MM.1S (cell line): ENCODE measurements around the gene REG4.

Source experiments
- DNase-seq: peaks from one replicate; pipeline ENCODE4 v3.0.0-alpha.2; 2015
- H2AFZ ChIP-seq: fragments of 300-600 bp; sonication (generic); 2 replicates; pipeline ENCODE4 v1.6.0; 2016; ENCODE audit warnings: antibody characterized with exemption, low read length
- H3F3A ChIP-seq: fragments of 300-600 bp; sonication (generic); 2 replicates; pipeline ENCODE4 v1.6.1; 2016; ENCODE audit warnings: mild to moderate bottlenecking, antibody characterized with exemption, low read length, moderate library complexity, mixed read lengths; ENCODE audit not compliant: insufficient read depth
- H3K27ac ChIP-seq: fragments of 300-600 bp; sonication (generic); 2 replicates; pipeline ENCODE4 v1.5.1; 2016; ENCODE audit warnings: mild to moderate bottlenecking, low read length
- H3K27me3 ChIP-seq: fragments of 300-600 bp; sonication (generic); replicated peaks from 2 replicates; pipeline ENCODE4 v1.6.0; 2016; ENCODE audit warnings: low read length; ENCODE audit not compliant: insufficient read depth
- H3K36me3 ChIP-seq: fragments of 300-600 bp; sonication (generic); replicated peaks from 2 replicates; pipeline ENCODE4 v1.6.1; 2016; ENCODE audit warnings: mild to moderate bottlenecking, low read length, mixed read lengths; ENCODE audit not compliant: insufficient read depth
- H3K4me1 ChIP-seq: fragments of 300-600 bp; sonication (generic); 2 replicates; pipeline ENCODE4 v1.6.1; 2016; ENCODE audit warnings: low read length, mixed read lengths
- H3K4me2 ChIP-seq: fragments of 300-600 bp; sonication (generic); 2 replicates; pipeline ENCODE4 v1.6.0; 2016; ENCODE audit warnings: low read depth, low read length
- H3K4me3 ChIP-seq: fragments of 300-600 bp; sonication (generic); 2 replicates; pipeline ENCODE4 v1.5.1; 2016; ENCODE audit warnings: low read length, mixed read lengths
- H3K79me2 ChIP-seq: fragments of 300-600 bp; sonication (generic); 2 replicates; pipeline ENCODE4 v1.6.1; 2016; ENCODE audit warnings: mixed run types, low read length, mixed read lengths
- H3K9ac ChIP-seq: fragments of 300-600 bp; sonication (generic); 2 replicates; pipeline ENCODE4 v1.6.1; 2016; ENCODE audit warnings: low read length, mixed read lengths
- H3K9me2 ChIP-seq: fragments of 300-600 bp; sonication (generic); replicated peaks from 2 replicates; pipeline ENCODE4 v1.6.1; 2016; ENCODE audit warnings: mild to moderate bottlenecking, low read length, mixed read lengths; ENCODE audit not compliant: insufficient read depth
- H3K9me3 ChIP-seq: fragments of 300-600 bp; sonication (generic); replicated peaks from 2 replicates; pipeline ENCODE4 v1.6.1; 2016; ENCODE audit warnings: mild to moderate bottlenecking, low read length, mixed read lengths; ENCODE audit not compliant: insufficient read depth
- H4K20me1 ChIP-seq: fragments of 300-600 bp; sonication (generic); 2 replicates; pipeline ENCODE4 v1.6.1; 2016; ENCODE audit warnings: mild to moderate bottlenecking, low read length, moderate library complexity, mixed read lengths; ENCODE audit not compliant: insufficient read depth
- CTCF ChIP-seq: fragments of 300-600 bp; sonication (generic); IDR thresholded peaks from 2 replicates; pipeline ENCODE4 v1.5.1; 2016; ENCODE audit warnings: antibody characterized with exemption, low read length, mixed read lengths
- EZH2 ChIP-seq: fragments of 300-600 bp; sonication (generic); optimal IDR thresholded peaks from 2 replicates; pipeline ENCODE3; 2017; ENCODE audit warnings: low read depth, mild to moderate bottlenecking, antibody characterized with exemption, low read length, mixed read lengths
- EZH2phosphoT487 ChIP-seq: fragments of 300-600 bp; sonication (generic); IDR thresholded peaks from 2 replicates; pipeline ENCODE4 v1.6.1; 2018; ENCODE audit warnings: antibody characterized with exemption, low read length

The REG4 gene

GRCh38 chr1:119768778-119769177, 42.5 kb downstream of the REG4 start, which contains the start of gene HMGCS2:
Gene HMGCS2, minus strand, starts transcription at chr1:119768905. Its CDS starts 61 bp downstream, at chr1:119768844.
- Histone ChIP-seq H3K4me3 (no peak within 1 kb of the TSS), H3K36me3 (no peaks in the 10 kb centered on the region), H2AFZ (no peak within 1 kb of the TSS), H3K9ac (no peak within 1 kb of the TSS), H3K27ac (no peak within 1 kb of the TSS), H3K4me2 (no peak within 1 kb of the TSS), H3K79me2 (no peaks in the 10 kb centered on the region), H4K20me1 (no peaks in the 10 kb centered on the region), H3K9me3 (no peaks in the 10 kb centered on the region), H3K9me2 (no peaks in the 10 kb centered on the region), H3K4me1 (no peaks in the 10 kb centered on the region), H3F3A (no peaks in the 10 kb centered on the region), H3K27me3 (no peaks in the 10 kb centered on the region)
- TF ChIP-seq EZH2 (no peak), EZH2phosphoT487 (no peak), CTCF (no peak)
- no peak for DNase-seq

GRCh38 chr1:119767486-119767885, 43.8 kb downstream of the REG4 start:
- H4K20me1 ChIP-seq = no peaks in the 10 kb centered on the region
- H2AFZ ChIP-seq = no peak overlapping the region
- TF ChIP-seq EZH2phosphoT487 = no peak
- TF ChIP-seq CTCF = no peak
- TF ChIP-seq EZH2 = no peak
- H3K4me3 ChIP-seq = no peak overlapping the region
- H3K79me2 ChIP-seq = no peaks in the 10 kb centered on the region
- H3K36me3 ChIP-seq = no peaks in the 10 kb centered on the region
- H3K9me3 ChIP-seq = no peaks in the 10 kb centered on the region
- no peaks in the 10 kb centered on the region for H3K9me2 ChIP-seq
- DNase-seq = no peak
- no peaks in the 10 kb centered on the region for H3K4me1 ChIP-seq
- no peak overlapping the region for H3K27ac ChIP-seq
- H3K9ac ChIP-seq = no peak overlapping the region
- H3F3A ChIP-seq = no peaks in the 10 kb centered on the region
- H3K27me3 ChIP-seq = no peaks in the 10 kb centered on the region
- H3K4me2 ChIP-seq = no peak overlapping the region

- H3K9ac ChIP-seq = no peak overlapping the region
- H4K20me1 ChIP-seq = no peaks in the 10 kb centered on the region
- no peak for TF ChIP-seq EZH2
- no peak for TF ChIP-seq EZH2phosphoT487
- no peak for TF ChIP-seq CTCF
- H3F3A ChIP-seq = no peaks in the 10 kb centered on the region
- no peaks in the 10 kb centered on the region for H3K9me2 ChIP-seq
- H3K79me2 ChIP-seq = no peaks in the 10 kb centered on the region
- no peak overlapping the region for H2AFZ ChIP-seq
- H3K36me3 ChIP-seq = no peaks in the 10 kb centered on the region
- DNase-seq = no peak
- H3K4me2 ChIP-seq = no peak overlapping the region
- H3K27ac ChIP-seq = no peak overlapping the region
- no peak overlapping the region for H3K4me3 ChIP-seq
- no peaks in the 10 kb centered on the region for H3K4me1 ChIP-seq
- no peaks in the 10 kb centered on the region for H3K9me3 ChIP-seq
- no peaks in the 10 kb centered on the region for H3K27me3 ChIP-seq
These were observed 44.9 kb downstream of the REG4 start for GRCh38 chr1:119766374-119766794.

- Histone ChIP-seq H3K4me3 (no peak overlapping the region), H3K4me2 (no peak overlapping the region), H3K9ac (no peak overlapping the region), H3K27ac (no peak overlapping the region), H3K36me3 (no peaks in the 10 kb centered on the region), H3K27me3 (no peaks in the 10 kb centered on the region), H3K4me1 (no peaks in the 10 kb centered on the region), H3K9me2 (no peaks in the 10 kb centered on the region), H4K20me1 (no peaks in the 10 kb centered on the region), H3K79me2 (no peaks in the 10 kb centered on the region), H3F3A (no peaks in the 10 kb centered on the region), H2AFZ (no peak overlapping the region), H3K9me3 (no peaks in the 10 kb centered on the region)
- no peak for TF ChIP-seq EZH2phosphoT487
- TF ChIP-seq CTCF = no peak
- no peak for TF ChIP-seq EZH2
- DNase-seq = no peak
These were observed 47.0 kb downstream of the REG4 start for GRCh38 chr1:119764220-119764619.
